IPS-20b (cell line): ENCODE data around the gene DDAH2.

ENCODE experiments used
- H3K27ac ChIP-seq: one replicate; pipeline ENCODE4 v1.5.1; 2013; ENCODE audit warnings: low read length
- H3K27me3 ChIP-seq: 2 replicates; pipeline ENCODE4 v1.6.1; 2013; ENCODE audit warnings: mild to moderate bottlenecking, low read length, inconsistent platforms; ENCODE audit not compliant: insufficient read depth
- H3K36me3 ChIP-seq: 2 replicates; pipeline ENCODE4 v1.6.1; 2013; ENCODE audit warnings: low read depth, mild to moderate bottlenecking, inconsistent platforms, low read length, moderate library complexity; ENCODE audit not compliant: insufficient read depth
- H3K4me1 ChIP-seq: 2 replicates; pipeline ENCODE4 v1.6.1; 2013; ENCODE audit warnings: mild to moderate bottlenecking, control low read depth, inconsistent platforms, low read length, moderate library complexity; ENCODE audit not compliant: insufficient read depth
- H3K4me3 ChIP-seq: 2 replicates; pipeline ENCODE4 v1.5.1; 2013; ENCODE audit warnings: mild to moderate bottlenecking, low read length, inconsistent platforms
- H3K9ac ChIP-seq: 2 replicates; pipeline ENCODE4 v1.6.1; 2013; ENCODE audit warnings: low read depth, mild to moderate bottlenecking, inconsistent platforms, low read length, moderate library complexity
- H3K9me3 ChIP-seq: 2 replicates; pipeline ENCODE4 v1.6.1; 2013; ENCODE audit warnings: mild to moderate bottlenecking, low read depth, low read length, inconsistent platforms; ENCODE audit not compliant: insufficient read depth

DDAH2 gene

GRCh38 chr6:31707701-31708100 lies 21.4 kb downstream of the DDAH2 start:
- Histone ChIP-seq H3K36me3 (no peaks in the 10 kb centered on the region), H3K4me3 (no peak overlapping the region), H3K4me1 (no peaks in the 10 kb centered on the region), H3K9me3 (no peaks in the 10 kb centered on the region), H3K27ac (no peak overlapping the region), H3K27me3 (no peaks in the 10 kb centered on the region), H3K9ac (no peak overlapping the region)

- no peak within 1 kb of the TSS for H3K4me3 ChIP-seq
- peaks cover 5% of the 10 kb centered on the region; the same call in 1 of the 2 replicates for H3K4me1 ChIP-seq
- no peak within 1 kb of the TSS for H3K9ac ChIP-seq
- no peaks in the 10 kb centered on the region for H3K27me3 ChIP-seq
- H3K36me3 ChIP-seq = no peaks in the 10 kb centered on the region
- H3K27ac ChIP-seq = no peak within 1 kb of the TSS
- no peaks in the 10 kb centered on the region for H3K9me3 ChIP-seq
Observed at GRCh38 chr6:31706599-31706998, 22.5 kb downstream of the DDAH2 start, which contains the start of gene LY6G6F. LY6G6F (plus strand) TSS chr6:31706866; CDS start chr6:31706907, 41 bp downstream.

- Histone ChIP-seq H3K4me1 (peaks cover 5% of the 10 kb centered on the region; the same call in 1 of the 2 replicates), H3K27me3 (no peaks in the 10 kb centered on the region), H3K4me3 (no peak overlapping the region), H3K27ac (no peak overlapping the region), H3K36me3 (no peaks in the 10 kb centered on the region), H3K9me3 (no peaks in the 10 kb centered on the region), H3K9ac (no peak overlapping the region)
Observed at GRCh38 chr6:31705931-31706330, 23.2 kb downstream of the DDAH2 start.

GRCh38 chr6:31702819-31703716 lies 26.0 kb downstream of the DDAH2 start, which contains the start of gene ABHD16A:
ABHD16A (minus strand) TSS chr6:31703324; CDS start chr6:31703281, 43 bp downstream.
- Histone ChIP-seq H3K27me3 (no peaks in the 10 kb centered on the region), H3K9me3 (no peaks in the 10 kb centered on the region), H3K36me3 (peaks cover 13% of the 10 kb centered on the region; the same call in 1 of the 2 replicates), H3K4me1 (peaks cover 5% of the 10 kb centered on the region; the same call in 1 of the 2 replicates), H3K9ac (peak within 1 kb of the TSS; percentile 91), H3K4me3 (peak within 1 kb of the TSS; percentile 91), H3K27ac (no peak within 1 kb of the TSS)

- Histone ChIP-seq H3K9me3 (no peaks in the 10 kb centered on the region), H3K27ac (no peak overlapping the region), H3K36me3 (peaks cover 18% of the 10 kb centered on the region; the same call in 1 of the 2 replicates), H3K27me3 (no peaks in the 10 kb centered on the region), H3K9ac (peak overlapping the region; percentile 91), H3K4me1 (peaks cover 5% of the 10 kb centered on the region; the same call in 1 of the 2 replicates), H3K4me3 (peak overlapping the region; percentile 91)
Observed at GRCh38 chr6:31702405-31702818, 26.7 kb downstream of the DDAH2 start.

GRCh38 chr6:31701666-31702404 lies 27.3 kb downstream of the DDAH2 start:
- no peaks in the 10 kb centered on the region for H3K9me3 ChIP-seq
- H3K4me1 ChIP-seq = peaks cover 5% of the 10 kb centered on the region; the same call in 1 of the 2 replicates
- H3K9ac ChIP-seq = peak overlapping the region; percentile 91
- H3K36me3 ChIP-seq = peaks cover 20% of the 10 kb centered on the region
- H3K27me3 ChIP-seq = no peaks in the 10 kb centered on the region
- peak overlapping the region; percentile 91 for H3K4me3 ChIP-seq
- H3K27ac ChIP-seq = no peak overlapping the region

- no peak overlapping the region for H3K9ac ChIP-seq
- H3K36me3 ChIP-seq = peaks cover 28% of the 10 kb centered on the region
- no peaks in the 10 kb centered on the region for H3K9me3 ChIP-seq
- no peak overlapping the region for H3K27ac ChIP-seq
- H3K4me1 ChIP-seq = peaks cover 5% of the 10 kb centered on the region; the same call in 1 of the 2 replicates
- H3K27me3 ChIP-seq = no peaks in the 10 kb centered on the region
- no peak overlapping the region for H3K4me3 ChIP-seq
Observed at GRCh38 chr6:31700740-31701401, 28.2 kb downstream of the DDAH2 start.

GRCh38 chr6:31697555-31697954 lies 31.5 kb downstream of the DDAH2 start:
- Histone ChIP-seq H3K36me3 (peaks cover 51% of the 10 kb centered on the region), H3K9me3 (no peaks in the 10 kb centered on the region), H3K4me1 (peaks cover 5% of the 10 kb centered on the region; the same call in 1 of the 2 replicates), H3K9ac (no peak overlapping the region), H3K27me3 (no peaks in the 10 kb centered on the region), H3K4me3 (no peak overlapping the region), H3K27ac (no peak overlapping the region)

- H3K36me3 ChIP-seq = peaks cover 71% of the 10 kb centered on the region
- no peak overlapping the region for H3K27ac ChIP-seq
- no peaks in the 10 kb centered on the region for H3K9me3 ChIP-seq
- no peaks in the 10 kb centered on the region for H3K4me1 ChIP-seq
- no peak overlapping the region for H3K9ac ChIP-seq
- H3K27me3 ChIP-seq = no peaks in the 10 kb centered on the region
- no peak overlapping the region for H3K4me3 ChIP-seq
Observed at GRCh38 chr6:31693535-31693934, 35.6 kb downstream of the DDAH2 start.

GRCh38 chr6:31692886-31693285 lies 36.2 kb downstream of the DDAH2 start:
- Histone ChIP-seq H3K27me3 (no peaks in the 10 kb centered on the region), H3K4me1 (no peaks in the 10 kb centered on the region), H3K27ac (no peak overlapping the region), H3K36me3 (peaks cover 78% of the 10 kb centered on the region), H3K4me3 (no peak overlapping the region), H3K9me3 (no peaks in the 10 kb centered on the region), H3K9ac (no peak overlapping the region)

GRCh38 chr6:31692353-31692752 lies 36.7 kb downstream of the DDAH2 start:
- Histone ChIP-seq H3K27me3 (no peaks in the 10 kb centered on the region), H3K4me3 (no peak overlapping the region), H3K9ac (no peak overlapping the region), H3K27ac (no peak overlapping the region), H3K9me3 (no peaks in the 10 kb centered on the region), H3K36me3 (peaks cover 77% of the 10 kb centered on the region), H3K4me1 (no peaks in the 10 kb centered on the region)
